Esophagus (tissue), 2 donors: ENCODE data around the gene CAMSAP3. TPM values are rescaled to one million over a fixed set of nuclear protein-coding genes. Genes with fewer than 3 reads are reported as not detected.

Experiments
- H3K27ac ChIP-seq, 2 donors: one replicate each; pipeline ENCODE4 v1.5.1; 2013; ENCODE audit warnings: low read depth in 2 of 2, mild to moderate bottlenecking in 2 of 2, inconsistent platforms in 1 of 2, low read length in 1 of 2, moderate library complexity in 1 of 2
- H3K27me3 ChIP-seq, 2 donors: one replicate each; pipeline ENCODE4 v1.6.1; 2013; ENCODE audit warnings: low read length in 2 of 2, control low read depth in 1 of 2, mild to moderate bottlenecking in 1 of 2; ENCODE audit not compliant: insufficient read depth in 2 of 2, control insufficient read depth in 1 of 2
- H3K36me3 ChIP-seq, 2 donors: one replicate each; pipeline ENCODE4 v1.6.1; 2013; ENCODE audit warnings: low read length in 1 of 2; ENCODE audit not compliant: control insufficient read depth in 2 of 2, insufficient read depth in 2 of 2
- H3K4me1 ChIP-seq, 2 donors: one replicate each; pipeline ENCODE4 v1.6.1; 2013; ENCODE audit warnings: low read length in 1 of 2; ENCODE audit not compliant: control insufficient read depth in 2 of 2, insufficient read depth in 2 of 2
- H3K4me3 ChIP-seq, 2 donors: one replicate each; pipeline ENCODE4 v1.5.1; 2013; ENCODE audit warnings: low read length in 2 of 2, mild to moderate bottlenecking in 2 of 2, low read depth in 1 of 2, moderate library complexity in 1 of 2
- H3K9me3 ChIP-seq, 2 donors: one replicate each; pipeline ENCODE4 v1.6.1; 2013; ENCODE audit warnings: mild to moderate bottlenecking in 2 of 2, low read depth in 1 of 2, low read length in 1 of 2, moderate library complexity in 1 of 2; ENCODE audit not compliant: control insufficient read depth in 2 of 2, insufficient read depth in 1 of 2
- WGBS, 2 donors: extraction: QIAGEN DNeasy Blood & Tissue Kit; methylation state at CpG; one replicate each; pipeline ENCODE4 v1.1.7; 2013; 5-methylcytosine and 5-hydroxymethylcytosine counted together
- polyA plus RNA-seq, 2 donors: library from polyadenylated mRNA; stranded (reverse); fragments of 200-250 nt; gene quantifications; one replicate each; pipeline ENCODE4 v1.2.3, GENCODE V29; 2013
- donor health status: healthy with polysubstance abuse.
- donor health status: Bipolar disorder and iron deficiency.

Gene CAMSAP3
- polyA plus RNA-seq, 2 donors, result 24.3 to 40.9 TPM

- 32 to 38% methylated on average over 14 of the region's 14 CpGs for WGBS, 2 donors
- Histone ChIP-seq H3K9me3 (no peaks in the 10 kb centered on the region), H3K27ac (no peak overlapping the region)
Observed at GRCh38 chr19:7657131-7657751, 61.6 kb downstream of the CAMSAP3 start.

DNA sequence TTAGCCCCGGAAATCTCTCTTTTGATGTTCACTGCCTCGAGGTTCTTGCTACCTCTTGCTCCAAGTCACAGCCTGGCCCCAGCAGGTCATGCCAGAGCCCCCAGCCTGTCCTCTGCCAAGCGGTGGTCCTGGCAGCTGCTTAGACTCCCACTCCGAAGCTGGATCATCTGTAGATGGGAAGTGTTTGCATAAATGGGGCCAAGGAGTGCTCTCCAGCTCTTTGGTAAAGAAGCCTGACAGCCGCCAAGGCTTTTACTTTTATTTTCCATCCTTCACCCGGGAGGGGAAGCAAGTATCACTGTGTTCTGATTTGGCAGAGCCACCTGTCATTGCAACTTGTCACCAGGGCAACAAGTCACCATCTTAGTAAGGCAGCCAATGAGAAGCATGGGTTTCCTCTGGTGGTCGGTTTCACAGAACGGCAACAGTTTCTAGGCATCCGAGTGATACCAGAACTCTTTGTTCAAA, 62.6 kb downstream of the CAMSAP3 start:
- Histone ChIP-seq H3K27ac (no peak overlapping the region), H3K4me1 (no peaks in the 10 kb centered on the region), H3K27me3 (no peaks in the 10 kb centered on the region), H3K4me3 (no peak overlapping the region), H3K36me3 (no peaks in the 10 kb centered on the region), H3K9me3 (no peaks in the 10 kb centered on the region)
- 32 to 43% methylated on average over 9 of the region's 9 CpGs for WGBS, 2 donors

More at GRCh38 chr19:7657131-7657751, 61.6 kb downstream of the CAMSAP3 start:
- H3K4me3 ChIP-seq, result no peak overlapping the region
- no peaks in the 10 kb centered on the region for H3K27me3 ChIP-seq
- no peaks in the 10 kb centered on the region for H3K36me3 ChIP-seq
- no peaks in the 10 kb centered on the region for H3K4me1 ChIP-seq

DNA sequence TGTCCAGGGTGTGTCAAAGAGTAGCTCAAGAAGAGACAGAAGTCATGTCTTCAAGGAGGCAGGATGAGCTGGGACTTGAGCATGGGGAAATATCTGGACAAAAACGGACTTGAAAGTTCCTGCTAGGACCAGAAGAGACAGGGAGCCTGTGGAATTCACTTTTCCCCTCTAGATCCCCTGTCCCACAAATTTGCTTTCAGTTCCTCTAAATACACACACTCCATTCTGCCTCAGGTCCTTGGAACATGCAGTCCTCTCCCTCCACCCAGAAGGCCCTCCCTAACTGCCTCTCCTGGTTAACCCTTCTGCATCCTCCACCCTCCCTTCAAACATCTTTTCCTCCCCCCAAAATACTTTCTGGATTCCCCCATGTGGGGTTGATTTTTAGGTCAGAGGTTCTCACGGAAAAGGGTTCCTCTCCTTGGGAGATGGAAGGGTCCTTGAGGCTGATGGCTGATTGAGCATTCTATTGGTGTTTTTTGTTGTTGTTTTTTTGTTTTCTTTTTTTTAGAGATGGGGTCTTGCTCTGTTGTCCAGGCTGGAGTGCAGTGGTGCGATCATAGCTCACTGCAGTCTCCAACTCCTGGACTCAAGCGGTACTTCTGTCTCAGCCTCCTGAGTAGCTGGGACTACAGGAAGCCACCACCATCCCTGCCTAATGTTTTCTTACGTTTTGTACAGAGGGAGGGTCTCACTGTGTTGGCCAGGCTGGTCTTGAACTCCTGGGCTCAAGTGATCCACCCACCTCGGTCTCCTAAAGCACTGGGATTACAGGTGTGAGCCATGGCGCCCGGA, 66.3 kb downstream of the CAMSAP3 start:
- Histone ChIP-seq H3K27ac (no peak overlapping the region), H3K4me3 (no peak overlapping the region), H3K4me1 (no peaks in the 10 kb centered on the region), H3K36me3 (no peaks in the 10 kb centered on the region), H3K9me3 (no peaks in the 10 kb centered on the region), H3K27me3 (no peaks in the 10 kb centered on the region)
- WGBS, 2 donors, result 78% methylated on average over 8 of the region's 8 CpGs

- Histone ChIP-seq H3K4me3 (no peak overlapping the region), H3K27ac (no peak overlapping the region), H3K4me1 (no peaks in the 10 kb centered on the region), H3K27me3 (no peaks in the 10 kb centered on the region), H3K36me3 (no peaks in the 10 kb centered on the region), H3K9me3 (no peaks in the 10 kb centered on the region)
- WGBS, 2 donors, result 68 to 75% methylated on average over 14 of the region's 14 CpGs
Observed at GRCh38 chr19:7662657-7663056, 67.0 kb downstream of the CAMSAP3 start.

DNA sequence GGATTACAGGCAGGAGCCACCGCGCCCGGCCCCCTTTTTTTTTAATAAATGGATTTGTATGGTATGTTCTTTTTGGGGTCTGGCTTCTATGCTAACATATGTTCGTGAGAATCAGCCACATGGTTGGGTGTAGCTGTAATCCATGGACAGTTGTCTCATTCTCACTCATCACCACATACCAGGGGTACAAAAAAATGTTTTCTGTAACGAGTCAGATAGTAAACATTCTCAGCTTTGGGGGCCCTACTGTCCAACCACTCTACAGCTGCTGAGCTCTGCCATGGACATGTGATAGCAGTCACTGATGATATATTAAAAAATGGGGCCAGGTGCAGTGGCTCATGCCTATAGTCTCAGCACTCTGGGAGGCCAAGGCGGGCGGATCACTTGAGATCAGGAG, 68.0 kb downstream of the CAMSAP3 start:
- 69 to 71% methylated on average over 7 of the region's 7 CpGs for WGBS, 2 donors
- no peak overlapping the region for H3K27ac ChIP-seq
- H3K4me1 ChIP-seq, result no peaks in the 10 kb centered on the region
- H3K27me3 ChIP-seq, result no peaks in the 10 kb centered on the region
- no peaks in the 10 kb centered on the region for H3K36me3 ChIP-seq
- no peaks in the 10 kb centered on the region for H3K9me3 ChIP-seq
- H3K4me3 ChIP-seq, result no peak overlapping the region

GRCh38 chr19:7665076-7665475, 69.4 kb downstream of the CAMSAP3 start:
- no peaks in the 10 kb centered on the region for H3K36me3 ChIP-seq
- no peaks in the 10 kb centered on the region for H3K9me3 ChIP-seq
- H3K4me3 ChIP-seq, result no peak overlapping the region
- no peak overlapping the region for H3K27ac ChIP-seq
- WGBS, 2 donors, result 27 to 36% methylated on average over 4 of the region's 4 CpGs
- H3K4me1 ChIP-seq, result no peaks in the 10 kb centered on the region
- H3K27me3 ChIP-seq, result no peaks in the 10 kb centered on the region

Other genes starting within 250 kb of the CAMSAP3 start
- 10 to 100 TPM; 15.7 to 25.2 TPM for gene ARHGEF18, start 246.9 kb upstream of the CAMSAP3 start, polyA plus RNA-seq
- 1 to 10 TPM; 4.9 to 6.5 TPM for gene PEX11G, start 106.8 kb upstream of the CAMSAP3 start, polyA plus RNA-seq
- 10 to 100 TPM; 19.6 to 25.6 TPM for gene ZNF358, start 79.8 kb upstream of the CAMSAP3 start, polyA plus RNA-seq
- gene MCOLN1, start 73.2 kb upstream of the CAMSAP3 start, polyA plus RNA-seq, result 10 to 100 TPM; 13.4 to 17.2 TPM
- gene PNPLA6, start 60.1 kb upstream of the CAMSAP3 start, polyA plus RNA-seq, result 10 to 100 TPM; 27.2 to 47.7 TPM
- gene XAB2, start 33.7 kb downstream of the CAMSAP3 start, polyA plus RNA-seq, result 10 to 100 TPM; 26.9 to 28.1 TPM
- 100 to 1,000 TPM in 1 of 2 donors, 10 to 100 TPM in 1; 81.3 to 234 TPM for gene PET100, start 33.9 kb downstream of the CAMSAP3 start, polyA plus RNA-seq
- gene PCP2, start 37.9 kb downstream of the CAMSAP3 start, polyA plus RNA-seq, result 1 to 10 TPM in 1 of 2 donors, under 1 TPM in 1; 0.58 to 1.3 TPM
- gene STXBP2, start 41.2 kb downstream of the CAMSAP3 start, polyA plus RNA-seq, result 10 to 100 TPM; 73.2 to 88.7 TPM
- 1 to 10 TPM in 1 of 2 donors, under 1 TPM in 1; 0.65 to 2.1 TPM for gene RETN, start 73.2 kb downstream of the CAMSAP3 start, polyA plus RNA-seq
- under 1 TPM; 0.09 to 0.53 TPM for gene MCEMP1, start 81.2 kb downstream of the CAMSAP3 start, polyA plus RNA-seq
- 100 to 1,000 TPM; 133 to 137 TPM for gene TRAPPC5, start 85.0 kb downstream of the CAMSAP3 start, polyA plus RNA-seq
- gene FCER2, start 106.3 kb downstream of the CAMSAP3 start, polyA plus RNA-seq, result under 1 TPM in 1 of 2 donors, not detected in 1; 0.02 TPM
- under 1 TPM in 1 of 2 donors, not detected in 1; 0.27 TPM for gene CLEC4G, start 136.2 kb downstream of the CAMSAP3 start, polyA plus RNA-seq
- gene CD209, start 151.7 kb downstream of the CAMSAP3 start, polyA plus RNA-seq, result under 1 TPM; 0.22 to 0.27 TPM
- under 1 TPM in 1 of 2 donors, not detected in 1; 0.04 TPM for gene CLEC4M, start 167.4 kb downstream of the CAMSAP3 start, polyA plus RNA-seq
- 1 to 10 TPM; 8.5 to 8.8 TPM for gene EVI5L, start 234.4 kb downstream of the CAMSAP3 start, polyA plus RNA-seq